ENCODE measurements around the gene PRAC1. TPM values are rescaled to one million over a fixed set of nuclear protein-coding genes. Genes with fewer than 3 reads are reported as not detected.
"Not testable (repeated sequence)": the region's sequence is repeated elsewhere in the genome, so short reads cannot be mapped to it uniquely, and the experiment has no call there.

PRAC1 gene
- polyA plus RNA-seq, 4 donors, result not detected

DNA sequence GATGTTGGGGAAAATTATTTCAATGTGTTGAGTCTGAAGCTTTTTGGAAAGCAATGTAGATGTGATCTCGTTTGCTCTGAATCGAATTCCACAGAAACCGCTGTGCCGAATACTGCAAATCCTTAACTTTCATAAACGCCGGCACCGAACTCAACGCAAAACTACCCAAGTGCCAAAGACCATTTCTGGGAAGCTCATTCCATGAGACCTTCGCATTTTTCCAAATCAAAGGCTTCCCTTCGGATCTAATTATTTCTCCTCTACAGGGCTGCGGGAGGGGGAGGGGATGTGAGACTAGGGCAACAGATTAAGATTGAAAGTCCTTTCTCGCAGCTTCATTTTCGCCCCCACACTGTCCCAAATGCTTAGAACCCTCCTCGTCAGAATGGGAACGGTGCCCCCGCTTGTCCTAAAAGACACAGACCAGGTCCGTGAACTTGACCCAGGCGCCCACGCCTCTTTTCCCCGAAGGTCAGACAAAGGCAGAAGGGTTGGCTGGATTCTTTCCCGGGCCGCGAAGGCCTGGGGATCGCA, 4.0 kb downstream of the PRAC1 start:
- peaks cover 0 to 4% (median 0%) of the 10 kb centered on the region in 3 donors for H3K4me1 ChIP-seq (ENCODE audit: control insufficient read depth in 3 of 3, insufficient read depth in 2 of 3, low read depth in 1 of 3, low read length in 2 of 3)
- peaks cover 2 to 89% (median 58%) of the 10 kb centered on the region in 3 donors for H3K27me3 ChIP-seq (ENCODE audit: control insufficient read depth in 3 of 3, insufficient read depth in 3 of 3, low read length in 3 of 3)
- peak overlapping the region in 1 of 3 donors; percentile 34 for H3K4me3 ChIP-seq (ENCODE audit: low read depth in 1 of 3, low read length in 3 of 3)
- 8 to 11% (median 10%) methylated on average over 23 to 24 of the region's 24 CpGs for WGBS, 3 donors
- DNase-seq, result peak in 1 of 2 donors; percentile 64
- no peak overlapping the region for H3K27ac ChIP-seq (ENCODE audit: low read depth in 1 of 3, low read length in 2 of 3)
- H3K9me3 ChIP-seq (ENCODE audit: control insufficient read depth in 2 of 2, insufficient read depth in 1 of 2, low read depth in 1 of 2, low read length in 1 of 2), result peaks cover 0 to 3% of the 10 kb centered on the region in 2 donors
- H3K36me3 ChIP-seq (ENCODE audit: control insufficient read depth in 3 of 3, insufficient read depth in 2 of 3, low read depth in 1 of 3, low read length in 3 of 3), result no peaks in the 10 kb centered on the region
- no peak for FAIRE-seq

- Histone ChIP-seq H3K27ac (ENCODE audit: low read depth in 1 of 3, low read length in 2 of 3) (no peak overlapping the region), H3K36me3 (ENCODE audit: control insufficient read depth in 3 of 3, insufficient read depth in 2 of 3, low read depth in 1 of 3, low read length in 3 of 3) (no peaks in the 10 kb centered on the region), H3K27me3 (ENCODE audit: control insufficient read depth in 3 of 3, insufficient read depth in 3 of 3, low read length in 3 of 3) (peaks cover 2 to 87% (median 52%) of the 10 kb centered on the region in 3 donors), H3K9me3 (ENCODE audit: control insufficient read depth in 2 of 2, insufficient read depth in 1 of 2, low read depth in 1 of 2, low read length in 1 of 2) (peaks cover 0 to 3% of the 10 kb centered on the region in 2 donors), H3K4me1 (ENCODE audit: control insufficient read depth in 3 of 3, insufficient read depth in 2 of 3, low read depth in 1 of 3, low read length in 2 of 3) (no peaks in the 10 kb centered on the region), H3K4me3 (ENCODE audit: low read depth in 1 of 3, low read length in 3 of 3) (peak overlapping the region in 1 of 3 donors; percentile 34)
- no peak for FAIRE-seq
- peak in 1 of 2 donors; percentile 26 for DNase-seq
- 9 to 14% (median 11%) methylated on average over 10 of the region's 10 CpGs for WGBS, 3 donors
Measured at GRCh38 chr17:48717367-48718226, 4.7 kb downstream of the PRAC1 start.

DNA sequence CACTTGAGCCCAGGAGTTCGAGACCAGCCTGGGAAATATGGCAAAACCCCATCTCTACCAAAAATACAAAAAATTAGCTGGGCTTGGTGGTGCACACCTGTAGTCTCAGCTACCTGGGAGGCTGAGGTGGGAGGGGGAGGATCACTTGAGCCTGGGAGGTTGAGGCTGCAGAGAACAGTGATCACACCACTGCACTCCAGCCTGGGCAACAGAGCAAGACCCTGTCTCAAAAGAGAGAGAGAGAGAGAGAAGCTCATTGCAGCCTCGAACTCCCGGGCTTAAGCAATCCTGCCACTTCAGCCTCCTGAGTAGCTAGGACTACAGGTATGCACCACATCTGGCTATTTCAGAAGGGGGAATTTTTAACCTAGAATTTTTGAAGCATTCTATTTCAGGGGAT, 5.8 kb downstream of the PRAC1 start:
- H3K4me3 ChIP-seq (ENCODE audit: low read depth in 1 of 3, low read length in 3 of 3); DNase-seq; H3K4me1 ChIP-seq (ENCODE audit: control insufficient read depth in 3 of 3, insufficient read depth in 2 of 3, low read depth in 1 of 3, low read length in 2 of 3); H3K9me3 ChIP-seq (ENCODE audit: control insufficient read depth in 2 of 2, insufficient read depth in 1 of 2, low read depth in 1 of 2, low read length in 1 of 2); H3K36me3 ChIP-seq (ENCODE audit: control insufficient read depth in 3 of 3, insufficient read depth in 2 of 3, low read depth in 1 of 3, low read length in 3 of 3); FAIRE-seq; H3K27ac ChIP-seq (ENCODE audit: low read depth in 1 of 3, low read length in 2 of 3): not testable (repeated sequence)
- WGBS, 3 donors, result 56 to 72% (median 56%) methylated on average over 3 of the region's 3 CpGs
- peaks cover 5 to 86% (median 43%) of the 10 kb centered on the region in 3 donors for H3K27me3 ChIP-seq (ENCODE audit: control insufficient read depth in 3 of 3, insufficient read depth in 3 of 3, low read length in 3 of 3)

GRCh38 chr17:48715496-48716399, 6.6 kb downstream of the PRAC1 start:
- DNase-seq, result no peak
- no peak overlapping the region for H3K27ac ChIP-seq (ENCODE audit: low read depth in 1 of 3, low read length in 2 of 3)
- H3K27me3 ChIP-seq (ENCODE audit: control insufficient read depth in 3 of 3, insufficient read depth in 3 of 3, low read length in 3 of 3), result peaks cover 5 to 86% (median 43%) of the 10 kb centered on the region in 3 donors
- 16 to 29% (median 24%) methylated on average over 5 of the region's 5 CpGs for WGBS, 3 donors
- H3K36me3 ChIP-seq (ENCODE audit: control insufficient read depth in 3 of 3, insufficient read depth in 2 of 3, low read depth in 1 of 3, low read length in 3 of 3), result no peaks in the 10 kb centered on the region
- no peak overlapping the region for H3K4me3 ChIP-seq (ENCODE audit: low read depth in 1 of 3, low read length in 3 of 3)
- H3K9me3 ChIP-seq (ENCODE audit: control insufficient read depth in 2 of 2, insufficient read depth in 1 of 2, low read depth in 1 of 2, low read length in 1 of 2), result no peaks in the 10 kb centered on the region
- no peaks in the 10 kb centered on the region for H3K4me1 ChIP-seq (ENCODE audit: control insufficient read depth in 3 of 3, insufficient read depth in 2 of 3, low read depth in 1 of 3, low read length in 2 of 3)
- no peak for FAIRE-seq

GRCh38 chr17:48711128-48711527, 11.2 kb downstream of the PRAC1 start:
- DNase-seq, result no peak
- Histone ChIP-seq H3K9me3 (ENCODE audit: control insufficient read depth in 2 of 2, insufficient read depth in 1 of 2, low read depth in 1 of 2, low read length in 1 of 2) (no peaks in the 10 kb centered on the region), H3K27me3 (ENCODE audit: control insufficient read depth in 3 of 3, insufficient read depth in 3 of 3, low read length in 3 of 3) (peaks cover 5 to 84% (median 18%) of the 10 kb centered on the region in 3 donors), H3K36me3 (ENCODE audit: control insufficient read depth in 3 of 3, insufficient read depth in 2 of 3, low read depth in 1 of 3, low read length in 3 of 3) (no peaks in the 10 kb centered on the region), H3K4me3 (ENCODE audit: low read depth in 1 of 3, low read length in 3 of 3) (no peak overlapping the region), H3K4me1 (ENCODE audit: control insufficient read depth in 3 of 3, insufficient read depth in 2 of 3, low read depth in 1 of 3, low read length in 2 of 3) (no peaks in the 10 kb centered on the region), H3K27ac (ENCODE audit: low read depth in 1 of 3, low read length in 2 of 3) (no peak overlapping the region)
- no peak for FAIRE-seq
- WGBS, 3 donors, result 53 to 61% (median 55%) methylated on average over 4 of the region's 4 CpGs

GRCh38 chr17:48704361-48705248, 17.7 kb downstream of the PRAC1 start:
- no peaks in the 10 kb centered on the region for H3K4me1 ChIP-seq (ENCODE audit: control insufficient read depth in 3 of 3, insufficient read depth in 2 of 3, low read depth in 1 of 3, low read length in 2 of 3)
- WGBS, 3 donors, result 73 to 78% (median 75%) methylated on average over 11 of the region's 11 CpGs
- no peaks in the 10 kb centered on the region for H3K9me3 ChIP-seq (ENCODE audit: control insufficient read depth in 2 of 2, insufficient read depth in 1 of 2, low read depth in 1 of 2, low read length in 1 of 2)
- FAIRE-seq (no peak), DNase-seq (no peak)
- no peak overlapping the region for H3K4me3 ChIP-seq (ENCODE audit: low read depth in 1 of 3, low read length in 3 of 3)
- no peaks in the 10 kb centered on the region for H3K36me3 ChIP-seq (ENCODE audit: control insufficient read depth in 3 of 3, insufficient read depth in 2 of 3, low read depth in 1 of 3, low read length in 3 of 3)
- H3K27ac ChIP-seq (ENCODE audit: low read depth in 1 of 3, low read length in 2 of 3), result no peak overlapping the region
- peaks cover 0 to 72% (median 18%) of the 10 kb centered on the region in 3 donors for H3K27me3 ChIP-seq (ENCODE audit: control insufficient read depth in 3 of 3, insufficient read depth in 3 of 3, low read length in 3 of 3)

- Histone ChIP-seq H3K27ac (ENCODE audit: low read depth in 1 of 3, low read length in 2 of 3) (no peak overlapping the region), H3K27me3 (ENCODE audit: control insufficient read depth in 3 of 3, insufficient read depth in 3 of 3, low read length in 3 of 3) (peaks cover 0 to 50% (median 16%) of the 10 kb centered on the region in 3 donors), H3K9me3 (ENCODE audit: control insufficient read depth in 2 of 2, insufficient read depth in 1 of 2, low read depth in 1 of 2, low read length in 1 of 2) (no peaks in the 10 kb centered on the region), H3K4me3 (ENCODE audit: low read depth in 1 of 3, low read length in 3 of 3) (no peak overlapping the region), H3K4me1 (ENCODE audit: control insufficient read depth in 3 of 3, insufficient read depth in 2 of 3, low read depth in 1 of 3, low read length in 2 of 3) (no peaks in the 10 kb centered on the region), H3K36me3 (ENCODE audit: control insufficient read depth in 3 of 3, insufficient read depth in 2 of 3, low read depth in 1 of 3, low read length in 3 of 3) (no peaks in the 10 kb centered on the region)
- 89 to 94% (median 90%) methylated on average over 10 of the region's 10 CpGs for WGBS, 3 donors
- DNase-seq (no peak), FAIRE-seq (no peak)
Measured at GRCh38 chr17:48701864-48702532, 20.3 kb downstream of the PRAC1 start.

Data from small intestine (tissue), 7 donors.